CD14-positive monocyte (primary cell): Measurements from ENCODE around the gene MTMR10. TPM values are rescaled to one million over a fixed set of nuclear protein-coding genes. Genes with fewer than 3 reads are reported as not detected.

Experiments used
- DNase-seq, 3 donors: peaks; one replicate each; pipeline ENCODE4 v3.0.0-alpha.2; 2011 to 2022
- H2AFZ ChIP-seq: 2 replicates; pipeline ENCODE4 v1.6.0; 2012; ENCODE audit warnings: mild to moderate bottlenecking, low read depth, low read length, inconsistent platforms; ENCODE audit not compliant: insufficient read depth, poor library complexity, severe bottlenecking
- H3K27ac ChIP-seq, 2 donors: 1 replicate in 1 of 2; 2 replicates in 1 of 2; pipeline ENCODE4 v1.5.1; 2012 to 2013; ENCODE audit warnings: low read length in 2 of 2, control low read depth in 1 of 2, inconsistent platforms in 1 of 2, low read depth in 1 of 2, mild to moderate bottlenecking in 1 of 2
- H3K27me3 ChIP-seq, 2 donors: one replicate each; pipeline versions ENCODE4 v1.6.0 to v1.6.1; 2011 to 2013; ENCODE audit warnings: low read length in 2 of 2; ENCODE audit not compliant: control insufficient read depth in 2 of 2, insufficient read depth in 2 of 2
- H3K36me3 ChIP-seq, 2 donors: replicated peaks in 1 of 2; 1 replicate in 1 of 2; 2 replicates in 1 of 2; pipeline versions ENCODE4 v1.5.1 to v1.6.1; 2012 to 2013; ENCODE audit warnings: low read length in 2 of 2, control low read depth in 1 of 2, inconsistent platforms in 1 of 2, mild to moderate bottlenecking in 1 of 2; ENCODE audit not compliant: insufficient read depth in 2 of 2, control insufficient read depth in 1 of 2
- H3K4me1 ChIP-seq, 2 donors: 1 replicate in 1 of 2; 2 replicates in 1 of 2; pipeline versions ENCODE4 v1.5.1 to v1.6.1; 2012 to 2013; ENCODE audit warnings: low read length in 2 of 2, control low read depth in 1 of 2, inconsistent platforms in 1 of 2, mild to moderate bottlenecking in 1 of 2, moderate library complexity in 1 of 2; ENCODE audit not compliant: insufficient read depth in 2 of 2, control insufficient read depth in 1 of 2
- H3K4me2 ChIP-seq: replicated peaks from 2 replicates; pipeline ENCODE3; 2012; ENCODE audit warnings: low read length, moderate library complexity, mild to moderate bottlenecking; ENCODE audit not compliant: poor library complexity, severe bottlenecking; ENCODE audit errors: extremely low read depth
- H3K4me3 ChIP-seq, 3 experiments: fragments of 200-600 bp in 1 of 3; sonication (generic) in 1 of 3; replicated peaks in 1 of 3; 1 replicate in 2 of 3; 2 replicates in 1 of 3; pipeline ENCODE4 v1.5.1; 2011 to 2013; ENCODE audit warnings: low read length in 3 of 3, mild to moderate bottlenecking in 3 of 3, control low read depth in 2 of 3, low read depth in 2 of 3, inconsistent platforms in 1 of 3, moderate library complexity in 1 of 3
- H3K79me2 ChIP-seq: 2 replicates; pipeline ENCODE4 v1.6.0; 2012; ENCODE audit warnings: mild to moderate bottlenecking, control low read depth, inconsistent platforms, low read length, moderate library complexity; ENCODE audit not compliant: insufficient read depth
- H3K9ac ChIP-seq: 2 replicates; pipeline ENCODE4 v1.6.0; 2017; ENCODE audit warnings: low read length, mild to moderate bottlenecking; ENCODE audit not compliant: insufficient read depth, poor library complexity, severe bottlenecking
- H3K9me3 ChIP-seq, 2 donors: replicated peaks in 1 of 2; 1 replicate in 1 of 2; 2 replicates in 1 of 2; pipeline versions ENCODE4 v1.5.1 to v1.6.1; 2012 to 2013; ENCODE audit warnings: low read length in 2 of 2, control low read depth in 1 of 2; ENCODE audit not compliant: control insufficient read depth in 1 of 2, insufficient read depth in 1 of 2
- H4K20me1 ChIP-seq: 2 replicates; pipeline ENCODE4 v1.6.0; 2012; ENCODE audit warnings: mild to moderate bottlenecking, low read length, control low read depth, moderate library complexity; ENCODE audit not compliant: insufficient read depth
- H3K27ac Mint-ChIP-seq, 7 donors: one replicate each; pipeline ENCODE4 v1.8.0; 2020; ENCODE audit warnings: mild to moderate bottlenecking in 7 of 7, mixed read lengths in 7 of 7, moderate library complexity in 6 of 7, inconsistent platforms in 2 of 7
- H3K27me3 Mint-ChIP-seq, 3 donors: one replicate each; pipeline ENCODE4 v1.8.0; 2021 to 2022; ENCODE audit warnings: low read depth in 3 of 3, mild to moderate bottlenecking in 3 of 3, mixed read lengths in 3 of 3, moderate library complexity in 3 of 3, inconsistent platforms in 1 of 3
- H3K36me3 Mint-ChIP-seq, 2 donors: one replicate each; pipeline ENCODE4 v1.8.0; 2020; ENCODE audit warnings: mixed read lengths in 2 of 2, inconsistent platforms in 1 of 2, mild to moderate bottlenecking in 1 of 2
- H3K4me1 Mint-ChIP-seq: one replicate; pipeline ENCODE4 v1.8.0; 2020; ENCODE audit warnings: mild to moderate bottlenecking, mixed read lengths
- H3K4me3 Mint-ChIP-seq, 2 donors: one replicate each; pipeline ENCODE4 v1.8.0; 2020; ENCODE audit warnings: mild to moderate bottlenecking in 2 of 2, mixed read lengths in 2 of 2, moderate library complexity in 1 of 2
- H3K9me3 Mint-ChIP-seq, 7 donors: one replicate each; pipeline ENCODE4 v1.8.0; 2020 to 2022; ENCODE audit warnings: mixed read lengths in 7 of 7, mild to moderate bottlenecking in 6 of 7, moderate library complexity in 6 of 7, inconsistent platforms in 2 of 7
- CTCF ChIP-seq: fragments of 200-600 bp; IDR thresholded peaks from one replicate; pipeline ENCODE4 v1.8.0; 2022; ENCODE audit warnings: antibody characterized with exemption, mild to moderate bottlenecking
- WGBS: methylation state at CpG from one replicate; pipeline ENCODE4 v1.1.5; 2013; ENCODE audit warnings: missing lambda C conversion rate; ENCODE audit not compliant: insufficient coverage; 5-methylcytosine and 5-hydroxymethylcytosine counted together
- intact Hi-C, 2 donors: fragments of 100-400 bp; cut with micrococcal nuclease; formaldehyde crosslinking; loops; one replicate each; pipeline versions ENCODE4 v1.15.0 to v1.15.1; 2023
- polyA plus RNA-seq, 3 donors: library from polyadenylated mRNA; depleted of rRNA in 1 of 3; unstranded in 2 of 3; stranded (reverse) in 1 of 3; fragments of 300-500 nt in 2 of 3; fragments of >200 nt in 1 of 3; fragmentation: Illumina TruSeq in 2 of 3; gene quantifications; 1 replicate in 2 of 3; 2 replicates in 1 of 3; pipeline ENCODE4 v1.2.3, GENCODE V29; 2012 to 2021

The MTMR10 gene
- polyA plus RNA-seq, 3 donors = 8.7 to 23.3 (median 15.9) TPM

- TF ChIP-seq CTCF = no peak
- no peaks in the 10 kb centered on the region for H3K9me3 ChIP-seq
- Mint-ChIP-seq H3K9me3 (peaks cover 0 to 2% (median 0%) of the 10 kb centered on the region in 7 donors), H3K4me1 (peaks cover 4% of the 10 kb centered on the region), H3K4me3 (no peak overlapping the region), H3K36me3 (peaks cover 10 to 14% of the 10 kb centered on the region in 2 donors), H3K27me3 (peaks cover 0 to 2% (median 0%) of the 10 kb centered on the region in 3 donors), H3K27ac (no peak overlapping the region)
- no peaks in the 10 kb centered on the region for H3K4me1 ChIP-seq
- H3K27ac ChIP-seq = no peak overlapping the region
- H3K27me3 ChIP-seq = no peaks in the 10 kb centered on the region
- DNase-seq = no peak
- no peak overlapping the region for H3K9ac ChIP-seq
- no peak overlapping the region for H2AFZ ChIP-seq
- no peak overlapping the region for H3K4me2 ChIP-seq
- no peaks in the 10 kb centered on the region for H3K79me2 ChIP-seq
- no peaks in the 10 kb centered on the region for H4K20me1 ChIP-seq
- intact Hi-C loops = no loop called here
- H3K4me3 ChIP-seq = no peak overlapping the region
- H3K36me3 ChIP-seq = no peaks in the 10 kb centered on the region
- 100% methylated on average over 6 of the region's 12 CpGs for WGBS
Observed at GRCh38 chr15:30896211-30896606, 95.2 kb downstream of the MTMR10 start.

DNA sequence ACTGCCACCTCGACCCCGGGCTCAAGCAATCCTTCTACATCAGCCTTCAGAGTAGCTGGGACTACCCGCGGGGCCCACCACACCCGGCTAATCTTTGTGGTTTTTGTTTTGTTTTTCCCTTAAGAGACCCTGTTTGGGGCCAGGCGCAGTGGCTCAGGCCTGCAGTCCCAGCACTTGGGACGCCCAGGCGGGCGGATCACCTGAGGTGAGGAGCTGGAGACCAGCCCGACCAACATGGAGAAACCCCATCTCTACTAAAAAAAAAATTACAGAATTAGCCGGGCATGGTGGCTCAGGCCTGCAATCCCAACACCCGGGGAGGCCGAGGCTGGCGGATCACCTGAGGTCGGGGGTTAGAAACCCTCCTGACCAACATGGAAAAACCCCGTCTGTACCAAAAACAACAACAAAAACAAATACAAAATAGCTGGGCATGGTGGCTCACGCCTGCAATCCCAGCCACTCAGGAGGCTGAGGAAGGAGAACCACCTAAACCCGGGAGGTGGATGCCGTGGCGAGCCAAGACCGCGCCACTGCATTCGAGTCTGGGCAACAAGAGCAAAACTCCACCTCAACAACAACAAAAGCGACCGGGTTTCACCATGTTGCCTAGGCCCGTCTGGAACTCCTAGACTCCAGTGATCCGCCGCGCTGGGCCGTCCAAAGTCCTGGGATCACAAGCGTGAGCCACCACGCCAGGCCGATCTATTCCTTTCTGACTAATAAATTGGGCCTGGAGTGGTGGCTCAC lies 95.8 kb downstream of the MTMR10 start:
- 97% methylated on average over 16 of the region's 33 CpGs for WGBS
- intact Hi-C loops = no loop called here
- H3K4me2 ChIP-seq = no peak overlapping the region

More for the DNA sequence above, 95.8 kb downstream of the MTMR10 start:
- no peak for DNase-seq
- H3K4me3 Mint-ChIP-seq = no peak overlapping the region
- H3K36me3 ChIP-seq = no peaks in the 10 kb centered on the region
- H3K4me3 ChIP-seq = no peak overlapping the region
- H3K27me3 Mint-ChIP-seq = peaks cover 0 to 2% (median 0%) of the 10 kb centered on the region in 3 donors
- no peaks in the 10 kb centered on the region for H3K9me3 ChIP-seq
- H3K9ac ChIP-seq = no peak overlapping the region
- no peaks in the 10 kb centered on the region for H3K79me2 ChIP-seq
- TF ChIP-seq CTCF = no peak
- no peak overlapping the region for H3K27ac ChIP-seq
- H4K20me1 ChIP-seq = no peaks in the 10 kb centered on the region
- H3K9me3 Mint-ChIP-seq = peaks cover 0 to 2% (median 0%) of the 10 kb centered on the region in 7 donors
- peaks cover 4% of the 10 kb centered on the region for H3K4me1 Mint-ChIP-seq
- H3K27ac Mint-ChIP-seq = no peak overlapping the region
- peaks cover 7 to 8% of the 10 kb centered on the region in 2 donors for H3K36me3 Mint-ChIP-seq
- no peaks in the 10 kb centered on the region for H3K27me3 ChIP-seq
- H3K4me1 ChIP-seq = no peaks in the 10 kb centered on the region
- no peak overlapping the region for H2AFZ ChIP-seq
